ENCODE data around the gene FAM168A.

Gene FAM168A

GRCh38 chr11:73426219-73426850 lies 171.6 kb downstream of the FAM168A start:
- no peak for DNase-seq (ENCODE audit: low read depth in 3 of 3)

- DNase-seq (ENCODE audit: low read depth in 3 of 3) = no peak
Measured at GRCh38 chr11:73425108-73425507, 172.8 kb downstream of the FAM168A start.

DNA sequence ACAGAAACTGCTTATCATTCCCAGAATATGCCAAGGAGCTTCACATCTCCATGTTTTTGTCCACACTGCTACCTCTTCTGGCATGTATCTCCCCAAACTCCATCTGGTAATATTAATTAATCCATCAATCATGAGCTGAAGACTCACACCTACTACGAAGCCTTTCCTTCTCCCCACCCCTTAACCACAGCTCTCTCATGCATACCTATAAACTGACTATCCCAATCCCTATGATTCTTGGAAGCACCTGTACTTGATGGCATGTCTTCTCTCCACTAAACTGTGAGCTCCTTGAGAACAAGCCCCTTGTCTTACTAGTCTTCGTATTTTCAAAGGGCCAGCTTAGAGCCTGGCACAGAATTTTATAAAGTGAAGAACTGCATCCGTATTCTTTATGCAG lies 174.4 kb downstream of the FAM168A start:
- no peak for DNase-seq (ENCODE audit: low read depth in 3 of 3)

GRCh38 chr11:73422886-73423285 lies 175.0 kb downstream of the FAM168A start:
- no peak for DNase-seq (ENCODE audit: low read depth in 3 of 3)

DNA sequence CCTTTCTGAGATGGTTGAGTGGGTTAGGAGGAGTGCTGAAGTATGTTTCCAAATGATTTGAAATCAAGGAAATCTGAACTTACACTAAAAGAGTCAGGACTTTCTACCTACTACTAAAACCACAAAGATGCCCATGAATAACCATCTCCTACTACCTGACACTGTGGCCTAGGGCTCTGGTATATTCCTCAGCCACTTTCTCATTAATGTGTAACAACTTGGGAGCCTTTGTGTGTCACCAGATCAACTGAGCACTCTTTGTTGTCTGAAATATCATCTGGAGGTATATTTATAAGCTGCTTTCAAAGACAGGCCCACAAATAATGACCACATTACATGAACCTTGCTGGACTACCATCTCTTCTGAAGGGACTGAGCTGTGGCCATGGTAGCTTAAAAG lies 177.8 kb downstream of the FAM168A start:
- DNase-seq (ENCODE audit: low read depth in 3 of 3) = no peak

- no peak for DNase-seq (ENCODE audit: low read depth in 3 of 3)
Measured at GRCh38 chr11:73416786-73417185, 181.1 kb downstream of the FAM168A start.

GRCh38 chr11:73415854-73416615 lies 181.9 kb downstream of the FAM168A start:
- DNase-seq (ENCODE audit: low read depth in 3 of 3) = no peak

DNA sequence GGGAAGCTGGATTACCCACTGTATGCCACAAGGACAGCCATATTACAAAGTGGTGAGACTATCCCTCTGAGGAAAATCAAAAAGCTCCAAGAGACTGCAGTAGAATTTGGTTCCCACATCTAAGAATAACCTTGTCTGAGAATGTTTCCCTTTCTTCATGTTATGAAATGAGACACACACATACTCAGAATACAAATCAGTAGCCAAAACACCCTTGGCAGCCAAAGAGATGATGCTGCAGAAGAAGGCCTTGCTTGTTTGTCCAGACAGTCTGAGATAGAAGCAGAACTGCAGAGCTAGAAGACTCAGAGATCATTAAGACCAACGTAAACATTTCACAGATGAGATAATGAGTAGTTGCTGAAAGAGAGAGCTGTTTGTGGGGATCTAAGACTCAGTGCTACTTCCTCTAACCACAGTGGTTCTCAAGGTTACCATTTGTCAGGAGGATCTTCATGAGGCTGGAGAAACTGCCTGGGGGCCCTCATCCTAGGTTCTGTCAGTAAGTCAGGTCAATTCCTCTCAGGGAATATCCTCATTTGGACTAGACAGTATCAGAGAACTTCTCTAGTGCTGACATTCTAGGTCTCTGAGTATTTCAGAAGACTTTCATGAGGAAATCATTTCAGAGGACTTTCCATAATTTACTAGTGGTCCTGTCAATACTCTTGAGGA lies 182.8 kb downstream of the FAM168A start:
- DNase-seq (ENCODE audit: low read depth in 3 of 3) = no peak

DNA sequence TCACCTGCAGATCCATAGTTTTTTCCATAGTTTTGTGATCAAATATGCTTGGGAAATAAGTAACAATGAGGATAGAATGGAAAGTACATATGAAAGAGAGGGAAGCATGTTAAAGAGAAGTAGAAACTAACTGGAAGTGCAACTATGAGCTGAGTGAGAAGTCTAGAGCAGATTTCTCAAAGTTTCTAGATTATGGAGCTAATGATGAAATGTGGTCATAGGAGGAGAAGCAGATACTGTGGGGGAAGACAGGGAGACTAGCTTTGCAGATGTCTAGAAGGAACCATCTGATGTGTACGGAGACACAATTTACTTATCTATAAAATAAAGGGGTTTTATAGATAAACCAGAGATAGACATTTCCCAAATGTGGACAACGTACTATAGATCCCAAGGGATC lies 184.7 kb downstream of the FAM168A start:
- no peak for DNase-seq (ENCODE audit: low read depth in 3 of 3)

GRCh38 chr11:73412308-73412707 lies 185.6 kb downstream of the FAM168A start:
- no peak for DNase-seq (ENCODE audit: low read depth in 3 of 3)

DNA sequence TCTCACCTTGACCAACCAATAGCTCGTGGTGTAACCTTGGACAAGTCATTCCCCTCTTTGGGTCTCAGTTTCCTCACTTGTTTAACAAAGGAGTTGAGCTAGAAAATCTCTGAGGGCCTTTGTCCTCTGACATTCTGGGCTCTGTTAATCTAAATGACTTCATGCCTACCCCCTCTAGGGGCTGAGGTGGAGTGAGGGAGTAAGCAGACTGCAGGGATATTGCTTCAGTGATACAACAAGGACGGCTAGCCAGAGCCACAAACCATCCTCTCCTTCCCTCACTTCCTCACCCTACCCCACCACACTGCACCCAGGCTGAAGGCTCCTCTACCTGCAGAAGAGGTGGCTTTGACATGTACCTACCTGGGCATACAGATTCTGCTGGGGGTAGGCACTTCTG lies 186.9 kb downstream of the FAM168A start:
- DNase-seq (ENCODE audit: low read depth in 3 of 3) = no peak

DNA sequence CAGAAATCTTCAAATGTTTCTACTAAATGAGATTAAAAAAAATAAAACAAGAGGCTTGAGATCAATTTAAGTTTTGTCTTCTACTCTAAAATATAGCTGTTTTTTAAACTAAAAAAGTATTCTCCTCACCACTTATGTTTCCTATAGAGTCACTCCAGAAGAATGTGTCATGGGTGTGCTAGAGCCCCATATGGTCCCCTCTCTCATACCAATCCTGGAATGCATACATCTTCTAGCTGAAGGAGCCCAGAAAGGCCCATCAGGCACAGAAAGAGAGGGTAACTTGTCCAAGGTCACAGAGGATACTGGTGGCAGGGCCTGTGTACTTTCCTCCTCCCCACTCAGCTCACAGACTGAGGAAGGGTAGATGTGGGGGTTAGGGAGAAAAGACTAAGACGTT lies 187.3 kb downstream of the FAM168A start:
- DNase-seq (ENCODE audit: low read depth in 3 of 3) = no peak

DNA sequence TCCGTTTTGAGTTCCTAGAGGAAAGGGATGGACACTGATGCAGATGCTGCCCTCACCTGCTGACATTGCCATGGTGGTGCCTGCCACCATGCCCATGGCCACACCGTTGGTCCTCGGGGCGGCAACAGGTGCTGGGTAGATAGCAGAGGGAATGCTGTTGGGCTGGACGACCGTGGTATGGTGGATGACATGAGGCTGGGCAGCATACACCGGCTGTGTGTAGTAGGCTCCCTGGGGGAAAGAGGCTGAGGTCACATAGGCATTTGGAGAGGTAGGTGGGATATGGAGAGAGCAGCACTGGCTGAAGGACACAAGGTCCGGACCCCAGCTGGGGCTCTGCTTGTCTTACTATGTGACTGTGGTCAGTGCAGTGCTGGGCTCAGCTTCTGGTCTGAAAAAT lies 188.5 kb downstream of the FAM168A start:
- no peak for DNase-seq (ENCODE audit: low read depth in 3 of 3)

DNA sequence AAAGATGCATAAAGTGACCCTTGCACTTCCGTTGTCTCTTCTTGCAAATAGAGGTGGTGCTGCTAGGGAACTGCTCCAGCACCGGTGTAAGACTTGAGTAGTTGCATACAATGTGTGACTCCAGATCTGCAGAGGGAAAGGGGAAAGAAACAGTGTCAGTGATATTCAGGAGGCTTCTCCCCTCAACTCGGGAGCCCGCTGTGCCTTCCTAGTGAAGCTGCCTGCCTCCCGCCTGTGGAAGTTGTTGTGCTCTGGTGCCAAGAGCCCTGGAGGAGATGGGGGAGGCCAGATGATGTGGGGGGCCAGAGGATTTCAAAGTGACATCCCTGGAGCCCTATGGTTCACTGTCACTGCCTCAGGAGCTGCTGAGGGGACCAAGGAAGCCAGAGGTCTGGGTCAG lies 191.3 kb downstream of the FAM168A start:
- no peak for DNase-seq (ENCODE audit: low read depth in 3 of 3)

GRCh38 chr11:73406131-73406530 lies 191.8 kb downstream of the FAM168A start:
- no peak for DNase-seq (ENCODE audit: low read depth in 3 of 3)

DNA sequence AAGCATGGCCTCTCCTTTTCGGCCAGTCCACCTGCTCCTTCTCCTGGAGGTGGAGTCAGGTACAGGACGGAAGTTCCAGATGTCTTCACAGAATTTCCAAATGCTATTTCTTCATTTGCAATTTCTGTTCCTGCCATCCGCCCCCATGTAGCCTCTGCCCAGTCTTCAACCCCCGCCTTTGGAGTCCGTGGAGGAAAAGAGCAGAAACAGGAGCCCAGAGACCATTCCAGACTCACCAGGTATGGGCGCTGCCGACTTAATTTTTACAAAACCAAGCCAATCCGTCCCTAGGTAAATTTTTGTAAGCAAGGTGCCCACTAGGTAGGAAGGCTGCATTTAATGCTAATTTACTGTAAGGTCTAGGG lies 192.8 kb downstream of the FAM168A start:
- no peak for DNase-seq (ENCODE audit: low read depth in 3 of 3)

DNA sequence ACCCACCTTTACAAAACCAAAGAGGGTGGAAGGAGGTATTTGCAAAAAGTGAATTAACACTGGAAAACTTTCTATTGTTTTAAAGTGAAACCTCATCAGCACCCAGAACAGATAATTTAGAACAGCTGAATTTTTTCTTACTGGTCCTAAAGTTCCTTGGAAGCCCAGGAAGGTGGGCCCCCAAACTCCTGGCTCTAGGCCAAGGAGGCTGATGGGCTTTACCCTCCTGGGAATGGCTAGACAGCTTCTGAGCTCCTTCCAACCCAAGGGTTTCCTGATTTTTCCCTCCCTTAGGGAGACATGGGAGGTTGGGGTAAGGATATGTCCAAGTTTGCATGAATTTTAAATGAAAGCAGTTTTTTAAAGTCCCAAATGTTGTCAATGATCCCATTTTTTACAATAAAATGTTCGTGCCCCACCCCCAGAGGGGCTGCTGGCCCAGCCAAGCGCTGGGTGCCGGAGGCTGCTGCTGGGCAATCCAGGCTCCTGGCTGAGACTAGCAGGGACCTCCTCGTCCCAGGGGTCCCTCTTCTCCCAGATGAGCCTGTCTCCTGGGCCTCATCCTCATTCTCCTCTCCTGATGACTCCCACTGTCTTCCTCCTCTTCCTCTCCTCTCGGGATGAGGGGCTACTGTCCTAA lies 193.3 kb downstream of the FAM168A start:
- DNase-seq (ENCODE audit: low read depth in 3 of 3) = no peak

GRCh38 chr11:73404048-73404447 lies 193.9 kb downstream of the FAM168A start:
- no peak for DNase-seq (ENCODE audit: low read depth in 3 of 3)

DNA sequence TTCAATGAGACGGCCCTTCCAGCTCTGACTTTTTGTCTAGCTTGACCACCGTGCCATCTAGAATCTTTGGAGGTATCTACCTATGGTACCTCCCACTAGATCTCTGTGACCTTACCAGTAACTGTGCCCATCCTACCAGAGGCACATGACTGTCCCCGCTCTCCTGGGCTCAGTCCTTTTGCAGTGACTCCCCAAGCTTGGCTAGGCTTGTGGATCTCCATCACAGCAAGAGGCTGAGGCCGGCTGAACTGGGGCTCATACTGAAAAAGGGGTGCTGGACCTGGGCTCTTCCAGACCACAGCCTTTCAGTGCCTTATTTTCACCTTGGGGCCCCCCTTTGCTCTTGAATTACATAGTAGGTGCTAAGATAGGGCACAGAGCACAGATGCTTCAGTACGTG lies 194.4 kb downstream of the FAM168A start:
- DNase-seq (ENCODE audit: low read depth in 3 of 3) = no peak

GRCh38 chr11:73402834-73403185 lies 195.1 kb downstream of the FAM168A start:
- DNase-seq (ENCODE audit: low read depth in 3 of 3) = no peak

DNA sequence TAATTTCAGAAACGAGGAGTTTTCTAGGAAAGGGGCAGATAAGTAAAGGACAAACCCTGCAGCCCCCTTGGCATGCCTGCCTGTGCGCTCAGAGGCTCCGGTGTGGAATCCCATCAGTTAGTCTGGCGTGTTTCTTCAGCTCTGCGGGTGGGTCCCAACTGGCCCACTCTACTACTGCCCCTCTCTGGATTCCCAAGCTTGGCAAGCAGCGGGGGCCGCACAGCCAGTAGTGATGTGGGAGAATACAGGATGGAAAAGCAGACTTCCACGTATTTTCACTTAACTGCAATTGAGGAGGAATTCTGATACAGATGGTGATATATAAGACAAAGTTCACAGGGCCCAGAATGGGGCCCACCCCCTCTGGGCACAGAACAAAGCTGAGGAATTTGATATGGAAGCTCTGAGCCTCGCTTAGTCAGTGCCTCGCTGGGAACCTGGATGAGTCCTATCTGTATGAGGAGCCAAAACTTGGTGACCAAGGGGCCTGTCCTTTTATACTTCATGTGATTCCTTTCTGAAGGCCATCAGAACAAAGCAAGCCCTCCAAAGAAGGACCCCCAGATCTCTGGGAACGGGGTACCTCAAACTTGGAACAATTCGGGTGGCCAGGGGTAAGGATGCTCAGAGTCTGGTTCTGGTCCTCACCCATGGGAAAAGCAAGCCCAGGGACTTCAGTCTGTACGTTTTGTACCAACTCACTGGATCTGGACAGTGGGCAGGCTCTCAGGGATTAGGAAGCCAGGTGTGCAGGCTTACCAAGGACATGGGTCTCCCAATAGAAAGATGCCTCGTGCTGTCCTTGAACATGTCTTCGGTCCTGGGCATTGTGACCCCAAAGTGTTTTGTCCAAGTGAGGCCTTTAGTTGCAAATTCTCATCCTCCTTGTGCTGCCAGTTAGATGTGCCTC lies 195.7 kb downstream of the FAM168A start:
- DNase-seq (ENCODE audit: low read depth in 3 of 3) = no peak

All from stimulated activated CD4-positive, alpha-beta T cell treated with anti-CD3 and anti-CD28 coated beads, TNF-alpha, amount 100 ng/mL, for 4 hours (primary cell).